GM12873 (cell line): ENCODE results near the gene FCHO1.

ENCODE experiments used
- TF ChIP-seq, protein P1 (sequence below): IDR thresholded peaks from 2 replicates; pipeline ENCODE4 v1.5.1; 2012; ENCODE audit warnings: low read depth, mild to moderate bottlenecking, moderate library complexity, low read length, control low read depth; ENCODE audit not compliant: insufficient read depth; ENCODE audit errors: missing control alignments

FCHO1 gene

DNA sequence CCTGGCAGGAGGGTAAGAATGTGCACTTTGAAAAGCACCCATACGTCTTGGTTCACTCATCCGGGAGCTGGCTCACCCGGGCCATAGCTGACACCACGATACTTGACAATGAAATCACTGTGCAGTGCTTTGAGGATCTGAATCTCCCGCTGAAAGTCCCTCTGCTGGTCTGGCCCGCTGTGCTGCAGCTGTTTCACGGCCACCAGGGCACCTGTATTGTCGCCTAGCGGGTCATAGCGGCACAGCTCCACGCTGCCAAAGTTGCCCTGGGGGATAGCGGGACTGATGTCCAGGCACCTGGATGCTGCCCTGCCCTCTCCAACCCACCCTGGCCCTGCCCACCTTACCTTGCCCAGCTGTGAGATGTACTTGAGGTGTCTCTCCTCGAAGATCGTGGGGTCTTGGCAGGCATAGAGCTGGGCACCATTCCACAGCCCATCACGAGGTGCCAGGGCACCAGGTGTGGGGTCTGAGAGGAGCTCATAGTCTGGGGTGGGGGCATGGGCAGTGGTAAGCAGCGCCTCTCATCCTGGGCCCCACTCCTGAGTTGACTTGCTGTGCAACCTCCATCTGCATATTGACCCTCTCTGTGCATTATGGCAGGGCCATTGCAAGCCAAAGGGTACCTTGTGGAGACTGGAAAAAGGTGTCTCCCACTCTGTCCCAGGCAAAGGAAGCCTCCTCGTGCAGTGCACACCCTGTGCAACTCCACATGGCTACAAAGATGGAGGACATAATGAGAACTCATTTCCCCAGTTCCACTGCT lies 81.3 kb downstream of the FCHO1 start:
- TF ChIP-seq, protein P1, sequence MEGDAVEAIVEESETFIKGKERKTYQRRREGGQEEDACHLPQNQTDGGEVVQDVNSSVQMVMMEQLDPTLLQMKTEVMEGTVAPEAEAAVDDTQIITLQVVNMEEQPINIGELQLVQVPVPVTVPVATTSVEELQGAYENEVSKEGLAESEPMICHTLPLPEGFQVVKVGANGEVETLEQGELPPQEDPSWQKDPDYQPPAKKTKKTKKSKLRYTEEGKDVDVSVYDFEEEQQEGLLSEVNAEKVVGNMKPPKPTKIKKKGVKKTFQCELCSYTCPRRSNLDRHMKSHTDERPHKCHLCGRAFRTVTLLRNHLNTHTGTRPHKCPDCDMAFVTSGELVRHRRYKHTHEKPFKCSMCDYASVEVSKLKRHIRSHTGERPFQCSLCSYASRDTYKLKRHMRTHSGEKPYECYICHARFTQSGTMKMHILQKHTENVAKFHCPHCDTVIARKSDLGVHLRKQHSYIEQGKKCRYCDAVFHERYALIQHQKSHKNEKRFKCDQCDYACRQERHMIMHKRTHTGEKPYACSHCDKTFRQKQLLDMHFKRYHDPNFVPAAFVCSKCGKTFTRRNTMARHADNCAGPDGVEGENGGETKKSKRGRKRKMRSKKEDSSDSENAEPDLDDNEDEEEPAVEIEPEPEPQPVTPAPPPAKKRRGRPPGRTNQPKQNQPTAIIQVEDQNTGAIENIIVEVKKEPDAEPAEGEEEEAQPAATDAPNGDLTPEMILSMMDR = no peak

DNA sequence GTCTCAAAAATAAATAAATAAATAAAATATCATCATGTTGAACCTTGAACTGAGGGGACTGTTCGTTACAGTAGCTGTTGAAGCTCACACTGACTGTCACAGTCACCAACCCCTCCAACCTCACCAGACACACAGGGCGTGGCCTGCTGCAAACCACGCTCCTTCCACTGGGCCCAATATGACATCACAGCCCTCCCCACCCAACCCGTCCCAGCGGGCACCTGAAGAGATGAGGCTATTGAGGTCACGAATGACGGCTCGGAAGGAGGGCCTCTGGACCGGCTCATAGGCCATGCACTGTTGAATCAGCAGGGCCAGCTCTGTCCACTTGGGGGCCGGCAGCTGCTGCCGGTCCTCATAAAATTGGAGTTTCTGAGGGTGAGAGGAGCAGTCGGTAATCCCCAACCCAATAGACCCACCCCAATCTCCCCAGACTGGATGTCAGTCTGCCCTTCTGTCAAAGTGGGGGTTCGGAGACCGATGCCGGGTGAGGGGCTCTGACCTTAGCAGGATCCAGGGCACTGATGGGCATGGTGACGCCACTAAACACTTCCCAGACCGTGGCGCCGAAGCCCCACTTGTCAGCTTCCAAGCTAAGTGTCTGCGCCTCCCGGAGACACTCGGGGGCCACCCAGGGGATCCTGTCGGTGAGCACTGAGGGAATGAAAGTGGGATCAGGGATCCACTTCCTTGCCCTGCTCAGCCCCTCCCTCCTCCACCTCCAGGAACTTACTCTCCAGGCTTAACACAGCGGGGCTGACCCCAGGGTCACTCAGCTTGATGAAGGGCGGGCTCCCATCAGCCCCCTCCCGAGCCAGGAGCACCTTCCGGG lies 83.3 kb downstream of the FCHO1 start:
- TF ChIP-seq, protein P1 = no peak

DNA sequence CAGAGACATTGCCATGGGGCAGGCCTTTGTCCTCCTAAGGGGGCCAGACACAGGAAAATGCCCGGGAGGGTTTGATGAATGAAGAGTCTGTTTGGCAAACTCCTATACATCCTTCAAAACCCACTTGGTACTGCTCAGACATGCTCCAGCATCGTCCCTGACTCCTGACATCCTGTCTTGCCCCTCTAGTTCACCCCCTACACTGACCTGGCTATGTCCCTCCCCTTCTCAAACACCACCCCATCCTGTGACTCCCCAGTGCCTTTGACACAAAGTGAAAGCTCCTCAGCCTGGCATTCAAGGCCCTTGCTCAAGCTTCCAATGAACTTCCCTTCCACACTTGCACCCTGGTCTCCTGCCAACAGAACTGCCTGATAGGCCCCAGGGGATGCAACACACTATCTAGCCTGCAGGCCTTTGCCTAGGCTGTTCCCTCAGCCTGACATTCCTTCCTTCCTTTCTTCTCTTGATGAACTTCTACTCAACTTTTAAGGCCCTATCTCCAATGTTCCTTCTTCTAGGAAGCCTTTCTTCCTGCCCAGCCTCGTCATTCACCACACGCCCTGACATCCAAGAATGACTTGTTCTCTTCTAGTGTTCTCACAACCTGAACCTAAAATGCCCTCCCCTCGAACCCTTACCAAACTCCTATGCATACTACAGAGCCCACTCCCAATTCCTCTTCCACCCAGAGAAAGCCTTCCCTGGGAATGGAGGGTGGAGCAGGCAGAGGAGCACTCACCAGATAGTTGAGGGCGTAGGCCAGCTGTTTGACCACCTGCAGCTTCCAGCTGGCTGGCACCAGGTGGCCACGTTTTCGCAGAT lies 84.1 kb downstream of the FCHO1 start:
- TF ChIP-seq, protein P1 = no peak

DNA sequence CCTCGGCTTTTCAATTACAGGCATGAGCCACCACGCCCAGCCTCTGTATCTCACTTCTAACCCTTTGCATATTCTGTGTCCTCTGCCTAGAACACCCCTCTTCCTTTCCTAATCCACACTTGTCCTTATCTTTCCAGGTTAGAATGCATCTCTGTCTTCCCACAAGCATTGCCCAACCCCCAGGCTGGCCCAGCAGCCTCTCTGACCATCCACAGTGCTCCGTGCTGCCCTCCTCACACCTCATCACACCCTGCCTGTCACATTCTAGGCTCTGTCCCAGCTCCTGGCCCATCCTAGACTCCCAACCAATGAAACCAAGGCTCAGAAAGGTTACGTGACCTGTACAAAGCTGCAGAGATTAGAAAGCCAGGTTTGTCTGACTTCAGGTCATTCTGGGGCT lies 85.3 kb downstream of the FCHO1 start:
- TF ChIP-seq, protein P1 = no peak

DNA sequence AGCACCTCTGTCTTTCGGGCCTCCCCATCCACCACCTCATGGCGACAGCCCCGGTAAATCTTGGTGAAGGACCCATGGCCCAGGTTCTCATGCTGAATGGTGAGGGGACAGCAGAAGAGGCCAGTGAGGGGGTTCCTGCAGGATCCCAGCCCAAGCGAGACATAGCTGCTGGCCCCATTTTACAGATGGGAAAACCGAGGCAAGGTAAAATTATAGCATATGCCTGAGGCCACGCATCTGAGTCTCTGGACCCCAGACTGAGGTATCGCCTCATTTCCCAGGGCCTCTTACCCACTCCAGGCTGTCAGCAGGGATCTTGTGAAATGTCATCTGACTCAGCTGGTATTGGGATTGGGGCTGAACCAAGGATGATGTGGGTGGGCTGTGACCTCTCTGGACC lies 86.7 kb downstream of the FCHO1 start:
- TF ChIP-seq, protein P1 = no peak
